ENCODE measurements around the gene BUB1.

- TF ChIP-seq TP53 (CRISPR knock-in tag; IDR thresholded peaks at IDR 0.05) (no peak), MAFK (IDR thresholded peaks at IDR 0.05; ENCODE audit: partially characterized antibody) (no peak), SREBF2 (IDR thresholded peaks at IDR 0.05) (no peak)
Measured at GRCh38 chr2:110645616-110646015, 32.2 kb downstream of the BUB1 start.

Measured in A549 (cell line).